Muscle layer of colon (tissue), 2 donors: ENCODE results near the gene HPCA.

ENCODE experiments used
- H3K27ac ChIP-seq: one replicate; pipeline ENCODE4 v1.7.0; 2013; ENCODE audit warnings: low read depth, mild to moderate bottlenecking, low read length, moderate library complexity
- H3K27me3 ChIP-seq, 2 donors: one replicate each; pipeline ENCODE4 v1.7.0; 2013; ENCODE audit warnings: low read length in 2 of 2, mild to moderate bottlenecking in 2 of 2; ENCODE audit not compliant: insufficient read depth in 2 of 2, control insufficient read depth in 1 of 2
- H3K36me3 ChIP-seq: one replicate; pipeline ENCODE4 v1.7.0; 2013; ENCODE audit warnings: mild to moderate bottlenecking, low read length; ENCODE audit not compliant: insufficient read depth
- H3K4me1 ChIP-seq: one replicate; pipeline ENCODE4 v1.7.0; 2013; ENCODE audit warnings: mild to moderate bottlenecking, low read length; ENCODE audit not compliant: insufficient read depth
- H3K4me3 ChIP-seq, 2 donors: one replicate each; pipeline ENCODE4 v1.7.0; 2013; ENCODE audit warnings: low read length in 2 of 2, low read depth in 1 of 2, mild to moderate bottlenecking in 1 of 2, moderate library complexity in 1 of 2
- H3K9ac ChIP-seq: one replicate; pipeline ENCODE4 v1.7.0; 2013; ENCODE audit warnings: low read length
- H3K9me3 ChIP-seq: one replicate; pipeline ENCODE4 v1.7.0; 2013; ENCODE audit warnings: mild to moderate bottlenecking, low read length
- donor health status: abdominal sarcoma.
- donor health status: Adenocarcinoma of cecum.

Gene HPCA

DNA sequence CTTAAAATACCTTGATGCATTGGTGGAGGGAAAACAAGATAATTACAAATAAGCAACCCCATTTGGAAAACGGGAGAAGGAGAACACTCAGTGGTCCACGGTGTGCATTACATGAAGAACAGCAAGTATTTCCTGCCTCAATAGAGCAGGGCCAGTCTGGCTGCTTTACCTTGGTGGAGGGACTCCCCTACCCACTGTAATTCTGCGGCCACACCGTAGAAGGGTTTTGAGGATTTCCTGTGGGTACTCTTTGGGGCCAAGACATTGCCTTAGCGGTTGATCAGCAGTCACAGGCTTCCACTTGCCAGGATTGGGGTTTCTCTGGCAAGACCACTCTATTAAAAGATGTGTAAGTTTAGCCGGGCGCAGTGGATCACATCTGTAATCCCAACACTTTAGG is 31.2 kb downstream of the HPCA start:
- Histone ChIP-seq H3K27me3 (no peaks in the 10 kb centered on the region), H3K9me3 (no peaks in the 10 kb centered on the region), H3K27ac (no peak overlapping the region), H3K4me1 (no peaks in the 10 kb centered on the region), H3K4me3 (no peak overlapping the region), H3K9ac (no peak overlapping the region), H3K36me3 (no peaks in the 10 kb centered on the region)

DNA sequence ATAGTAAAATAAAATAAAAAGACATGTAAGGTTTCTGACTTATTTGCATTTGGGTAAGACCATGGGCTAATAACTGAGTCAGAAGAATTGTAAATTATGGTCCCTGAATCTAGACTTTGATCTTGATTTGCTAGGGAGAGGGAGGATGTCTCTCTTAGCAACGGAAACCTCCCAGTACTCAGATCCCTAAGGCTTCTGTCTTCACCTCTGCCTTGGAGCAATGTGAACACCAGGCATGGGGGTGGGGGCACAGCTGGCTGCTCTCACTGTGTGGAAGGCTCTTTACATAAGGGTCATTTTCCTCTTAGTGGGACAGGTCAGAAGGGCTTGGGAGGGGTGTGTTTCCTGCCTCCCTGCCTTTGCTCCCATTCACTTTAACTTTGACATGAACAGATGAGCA is 31.9 kb downstream of the HPCA start:
- no peaks in the 10 kb centered on the region for H3K4me1 ChIP-seq
- no peaks in the 10 kb centered on the region for H3K36me3 ChIP-seq
- no peak overlapping the region for H3K27ac ChIP-seq
- no peaks in the 10 kb centered on the region for H3K27me3 ChIP-seq
- H3K9ac ChIP-seq: no peak overlapping the region
- H3K4me3 ChIP-seq: no peak overlapping the region
- H3K9me3 ChIP-seq: no peaks in the 10 kb centered on the region

DNA sequence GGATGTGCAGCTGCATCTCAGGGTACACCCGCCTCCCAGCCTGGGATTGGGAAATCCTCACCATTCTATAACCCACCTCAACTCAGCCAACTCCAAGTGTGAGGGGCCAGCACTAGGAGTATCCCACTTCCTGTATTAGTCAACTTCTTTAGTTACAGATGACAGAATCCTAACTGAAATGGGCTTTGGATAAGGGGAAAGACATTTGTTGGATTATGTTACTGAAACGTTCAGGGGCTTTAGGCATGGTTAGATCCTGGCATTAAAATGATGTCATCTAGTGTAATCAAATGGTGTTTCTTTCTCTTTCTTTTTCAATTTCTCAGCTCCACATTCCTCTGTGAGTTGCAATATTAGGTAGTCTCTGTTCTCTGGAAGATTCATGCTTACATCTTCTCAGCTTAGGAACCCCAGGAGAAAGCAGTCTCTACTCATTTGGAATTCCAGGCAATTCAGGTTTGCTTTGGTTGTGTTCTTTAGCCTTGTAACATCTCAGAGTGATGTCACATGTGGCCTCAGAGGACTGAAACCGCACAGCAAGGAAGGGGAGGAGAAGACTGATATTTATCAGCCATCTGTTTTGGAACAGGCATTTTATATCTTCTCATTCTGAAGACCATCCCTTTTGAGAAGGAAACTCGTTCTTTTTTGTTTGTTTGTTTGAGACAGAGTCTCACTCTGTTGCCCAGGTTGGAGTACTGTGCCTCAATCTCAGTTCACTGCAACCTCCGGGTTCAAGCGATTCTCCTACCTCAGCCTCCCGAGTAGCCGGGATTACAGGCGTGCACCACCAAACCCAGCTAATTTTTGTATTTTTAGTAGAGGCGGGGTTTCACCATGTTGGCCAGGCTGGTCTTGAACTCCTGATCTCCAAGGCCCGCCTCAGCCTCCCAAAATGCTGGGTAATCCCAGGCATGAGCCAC is 33.8 kb downstream of the HPCA start:
- H3K36me3 ChIP-seq: no peaks in the 10 kb centered on the region
- no peak overlapping the region for H3K9ac ChIP-seq
- no peaks in the 10 kb centered on the region for H3K27me3 ChIP-seq
- H3K9me3 ChIP-seq: no peaks in the 10 kb centered on the region
- no peak overlapping the region for H3K27ac ChIP-seq
- H3K4me3 ChIP-seq: no peak overlapping the region
- peaks cover 5% of the 10 kb centered on the region for H3K4me1 ChIP-seq

DNA sequence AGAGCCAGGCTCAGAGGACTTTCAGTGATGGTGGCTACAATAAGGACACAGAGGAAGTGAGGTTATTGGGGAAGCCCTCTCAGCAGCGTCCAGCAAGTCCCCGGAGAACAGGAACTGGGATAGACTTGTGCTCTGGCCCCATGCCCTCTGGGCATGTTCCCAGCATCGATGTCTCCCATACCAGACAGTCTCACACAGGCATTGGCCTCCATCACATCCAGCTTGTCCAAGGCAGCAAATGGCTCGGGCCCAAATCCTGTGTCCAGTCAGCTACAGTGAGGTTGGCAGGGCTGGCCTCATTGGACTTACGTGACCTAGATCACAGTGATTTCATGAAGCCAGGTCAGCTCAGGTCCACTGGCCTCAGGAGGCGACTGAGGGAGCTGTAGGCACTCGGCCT is 34.5 kb downstream of the HPCA start:
- Histone ChIP-seq H3K27ac (no peak overlapping the region), H3K36me3 (no peaks in the 10 kb centered on the region), H3K9ac (no peak overlapping the region), H3K27me3 (no peaks in the 10 kb centered on the region), H3K4me3 (no peak overlapping the region), H3K4me1 (peaks cover 12% of the 10 kb centered on the region), H3K9me3 (no peaks in the 10 kb centered on the region)

DNA sequence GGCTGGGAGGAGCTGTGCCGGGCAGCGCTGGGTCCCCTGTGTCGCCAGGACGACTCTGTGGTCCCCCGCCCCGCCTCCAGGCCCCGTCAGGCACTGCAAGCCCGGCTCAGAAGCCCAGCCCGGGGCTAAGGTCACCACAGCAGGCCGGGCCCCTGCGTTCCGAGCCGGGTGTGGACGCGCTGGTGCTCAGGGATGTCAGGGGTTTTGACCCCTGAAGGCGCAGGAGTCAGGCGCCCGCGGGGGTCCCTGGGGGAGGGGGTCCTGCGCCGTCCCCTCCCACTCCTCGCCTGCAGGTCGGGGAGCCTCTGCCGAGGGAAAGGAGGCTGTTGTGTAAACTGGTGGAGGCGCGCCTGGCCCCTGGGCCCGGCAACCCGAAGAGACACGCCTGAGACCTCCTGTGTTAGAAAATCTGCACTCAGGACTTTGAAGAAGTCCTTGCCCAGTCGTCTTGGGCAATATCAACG is 38.6 kb downstream of the HPCA start:
- H3K4me3 ChIP-seq: no peak overlapping the region
- no peak overlapping the region for H3K9ac ChIP-seq

DNA sequence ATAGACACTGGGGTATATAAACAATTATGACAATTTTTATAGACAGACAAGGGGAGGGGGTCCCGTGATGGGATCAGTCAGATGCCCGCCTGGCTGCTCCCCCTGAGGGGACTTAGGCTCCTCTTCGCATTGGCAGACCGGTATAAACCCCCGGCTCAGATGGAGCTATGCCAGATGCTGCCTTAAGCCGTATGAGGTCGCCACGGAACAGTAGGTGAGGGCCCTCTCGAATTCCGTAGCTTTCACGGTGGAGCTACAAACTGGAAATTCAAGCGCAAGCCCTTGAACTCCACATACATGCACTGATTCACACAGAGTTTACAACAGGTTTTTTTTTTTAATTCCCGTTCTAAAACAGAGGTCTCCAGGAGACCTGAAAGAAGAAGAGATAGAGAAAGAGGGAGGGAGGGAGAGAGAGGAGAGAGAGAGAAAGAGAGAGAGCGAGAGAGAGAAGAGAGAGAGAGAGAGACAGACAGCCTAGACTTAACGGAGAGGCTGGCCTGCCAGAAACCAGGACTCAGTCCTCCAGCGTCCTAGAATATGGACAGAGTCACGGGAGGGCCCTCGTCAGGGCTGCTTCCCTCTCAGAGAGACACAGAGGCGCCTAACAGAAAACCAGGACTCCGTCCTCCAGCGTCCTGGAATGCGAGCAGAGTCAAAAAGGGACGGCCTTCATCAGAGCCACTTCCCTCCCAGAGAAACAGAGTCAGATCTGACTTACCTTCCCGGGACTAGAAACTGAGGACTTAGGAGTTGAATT is 39.3 kb downstream of the HPCA start:
- no peaks in the 10 kb centered on the region for H3K9me3 ChIP-seq
- peaks cover 14% of the 10 kb centered on the region for H3K4me1 ChIP-seq
- H3K4me3 ChIP-seq: peak overlapping the region in 1 of 2 donors; percentile 53
- no peak overlapping the region for H3K9ac ChIP-seq
- no peaks in the 10 kb centered on the region for H3K27me3 ChIP-seq
- H3K36me3 ChIP-seq: no peaks in the 10 kb centered on the region
- H3K27ac ChIP-seq: no peak overlapping the region

More for the DNA sequence above, 38.6 kb downstream of the HPCA start:
- Histone ChIP-seq H3K27me3 (no peaks in the 10 kb centered on the region), H3K27ac (no peak overlapping the region), H3K4me1 (peaks cover 14% of the 10 kb centered on the region), H3K9me3 (no peaks in the 10 kb centered on the region), H3K36me3 (no peaks in the 10 kb centered on the region)

DNA sequence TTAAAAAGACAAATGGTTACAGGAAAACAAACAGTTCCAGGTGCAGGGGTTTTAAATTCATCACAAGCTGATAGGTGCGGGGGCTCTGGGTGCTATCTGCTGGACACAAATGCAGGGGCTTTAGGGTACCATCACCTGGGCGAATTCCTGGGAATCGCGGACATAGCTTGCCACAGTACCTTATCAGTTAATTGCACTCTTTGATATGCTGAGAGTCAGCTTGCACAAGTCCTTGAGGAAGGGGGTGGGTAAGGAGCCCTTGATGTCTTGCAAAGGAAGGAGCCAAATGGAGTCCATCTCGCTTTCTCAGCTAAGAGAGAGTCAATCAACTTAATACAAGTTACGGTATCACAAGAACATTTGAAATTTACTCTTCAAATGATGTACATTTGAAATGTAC is 40.3 kb downstream of the HPCA start:
- Histone ChIP-seq H3K27me3 (no peaks in the 10 kb centered on the region), H3K9me3 (no peaks in the 10 kb centered on the region), H3K27ac (no peak overlapping the region), H3K4me1 (peaks cover 14% of the 10 kb centered on the region), H3K4me3 (no peak overlapping the region), H3K36me3 (no peaks in the 10 kb centered on the region), H3K9ac (no peak overlapping the region)

DNA sequence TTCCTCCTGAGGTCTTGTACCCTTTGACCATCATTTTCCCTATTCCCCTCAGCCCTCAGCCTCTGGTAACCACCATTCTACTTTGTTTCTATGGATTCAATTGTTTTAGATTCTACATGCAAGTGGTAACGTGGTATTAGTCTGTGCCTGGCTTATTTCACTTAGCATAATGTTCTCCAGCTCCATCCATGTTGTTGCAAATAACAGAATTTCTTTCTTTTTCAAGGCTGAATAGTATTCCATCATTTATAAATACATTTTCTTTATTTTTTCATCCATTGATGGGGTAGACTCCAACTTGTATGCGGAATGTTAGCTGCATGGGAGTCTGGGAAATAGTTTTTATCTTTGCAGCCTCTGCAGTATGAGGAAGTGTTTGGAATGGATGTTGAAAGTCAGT is 41.1 kb downstream of the HPCA start:
- H3K9me3 ChIP-seq: no peaks in the 10 kb centered on the region
- no peaks in the 10 kb centered on the region for H3K27me3 ChIP-seq
- no peak overlapping the region for H3K9ac ChIP-seq
- no peak overlapping the region for H3K4me3 ChIP-seq
- peaks cover 14% of the 10 kb centered on the region for H3K4me1 ChIP-seq
- no peaks in the 10 kb centered on the region for H3K36me3 ChIP-seq
- H3K27ac ChIP-seq: no peak overlapping the region

DNA sequence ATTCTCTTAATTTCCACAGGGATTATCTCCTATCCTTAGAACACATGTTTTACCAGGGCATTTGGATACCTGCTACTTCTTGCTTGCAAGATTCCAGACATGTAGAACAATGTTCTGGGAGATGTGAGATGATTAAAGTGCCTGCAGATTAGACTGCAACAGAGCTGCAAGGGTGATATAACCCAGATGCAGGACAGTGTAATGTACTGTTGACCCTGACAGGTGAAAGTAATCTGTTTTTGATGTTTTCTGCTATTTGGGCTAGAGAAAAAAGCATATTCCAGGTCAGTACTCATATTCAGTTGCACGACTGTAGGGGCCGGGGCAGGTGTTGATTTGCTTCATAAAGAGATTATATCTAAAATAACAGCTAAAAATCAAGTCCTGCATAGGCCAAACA is 42.0 kb downstream of the HPCA start:
- H3K27ac ChIP-seq: no peak overlapping the region

DNA sequence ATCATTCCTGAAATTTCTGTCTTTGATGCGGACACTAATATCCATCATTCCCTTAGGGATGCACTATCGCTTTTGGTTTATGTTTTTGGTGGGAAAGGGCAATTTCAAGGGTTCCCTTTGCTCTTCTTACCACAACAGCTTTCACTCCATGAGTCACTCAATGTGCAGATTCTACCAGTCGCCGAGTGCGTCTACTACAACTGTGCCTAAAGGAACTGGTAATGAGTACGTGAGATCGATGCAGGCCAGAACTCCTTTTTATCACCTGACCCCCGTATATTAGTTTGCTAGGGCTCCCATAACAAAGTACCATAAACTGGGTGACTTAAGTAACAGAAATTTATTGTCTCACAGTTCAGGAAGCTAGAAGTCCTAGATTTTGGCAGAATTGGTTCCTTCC is 42.4 kb downstream of the HPCA start:
- no peak overlapping the region for H3K27ac ChIP-seq

More for the DNA sequence above, 42.0 kb downstream of the HPCA start:
- no peak overlapping the region for H3K9ac ChIP-seq
- no peak overlapping the region for H3K4me3 ChIP-seq
- H3K36me3 ChIP-seq: no peaks in the 10 kb centered on the region
- H3K4me1 ChIP-seq: peaks cover 14% of the 10 kb centered on the region
- no peaks in the 10 kb centered on the region for H3K27me3 ChIP-seq
- H3K9me3 ChIP-seq: no peaks in the 10 kb centered on the region

DNA sequence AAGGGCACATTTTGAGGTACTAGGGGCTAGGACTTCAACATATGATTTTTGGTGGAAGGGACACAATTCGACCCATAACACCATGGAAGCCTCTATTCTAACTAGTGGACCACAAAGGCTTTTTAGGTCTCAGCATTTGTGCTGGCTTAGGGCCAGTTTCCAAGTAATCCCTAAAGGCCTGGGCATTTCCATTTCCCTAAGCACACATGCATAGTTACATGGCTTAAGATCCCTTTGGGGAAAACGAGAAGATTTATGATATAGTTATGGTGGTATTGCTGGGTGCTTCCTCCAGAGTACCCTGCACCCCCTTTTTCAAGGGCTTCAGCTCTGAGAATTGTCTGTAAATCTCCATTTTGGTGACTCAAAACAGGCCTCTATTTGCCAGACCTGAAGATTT is 43.1 kb downstream of the HPCA start:
- Histone ChIP-seq H3K9ac (no peak overlapping the region), H3K36me3 (no peaks in the 10 kb centered on the region), H3K27me3 (no peaks in the 10 kb centered on the region), H3K4me3 (no peak overlapping the region), H3K27ac (no peak overlapping the region), H3K9me3 (no peaks in the 10 kb centered on the region), H3K4me1 (peaks cover 18% of the 10 kb centered on the region)

More for the DNA sequence above, 42.4 kb downstream of the HPCA start:
- Histone ChIP-seq H3K4me3 (no peak overlapping the region), H3K27me3 (no peaks in the 10 kb centered on the region), H3K9ac (no peak overlapping the region), H3K4me1 (peaks cover 15% of the 10 kb centered on the region), H3K36me3 (no peaks in the 10 kb centered on the region), H3K9me3 (no peaks in the 10 kb centered on the region)
